GM19452 (cell line): ENCODE data around the gene FAM184B.
A peak's percentile ranks its signal among the peaks of the same experiment; 100 is the strongest.

Source experiments
- ATAC-seq: cut with Tn5 transposase; IDR thresholded peaks from one replicate; pipeline ENCODE4 v1.9.1; 2021; ENCODE audit not compliant: unreplicated experiment

Gene FAM184B

DNA sequence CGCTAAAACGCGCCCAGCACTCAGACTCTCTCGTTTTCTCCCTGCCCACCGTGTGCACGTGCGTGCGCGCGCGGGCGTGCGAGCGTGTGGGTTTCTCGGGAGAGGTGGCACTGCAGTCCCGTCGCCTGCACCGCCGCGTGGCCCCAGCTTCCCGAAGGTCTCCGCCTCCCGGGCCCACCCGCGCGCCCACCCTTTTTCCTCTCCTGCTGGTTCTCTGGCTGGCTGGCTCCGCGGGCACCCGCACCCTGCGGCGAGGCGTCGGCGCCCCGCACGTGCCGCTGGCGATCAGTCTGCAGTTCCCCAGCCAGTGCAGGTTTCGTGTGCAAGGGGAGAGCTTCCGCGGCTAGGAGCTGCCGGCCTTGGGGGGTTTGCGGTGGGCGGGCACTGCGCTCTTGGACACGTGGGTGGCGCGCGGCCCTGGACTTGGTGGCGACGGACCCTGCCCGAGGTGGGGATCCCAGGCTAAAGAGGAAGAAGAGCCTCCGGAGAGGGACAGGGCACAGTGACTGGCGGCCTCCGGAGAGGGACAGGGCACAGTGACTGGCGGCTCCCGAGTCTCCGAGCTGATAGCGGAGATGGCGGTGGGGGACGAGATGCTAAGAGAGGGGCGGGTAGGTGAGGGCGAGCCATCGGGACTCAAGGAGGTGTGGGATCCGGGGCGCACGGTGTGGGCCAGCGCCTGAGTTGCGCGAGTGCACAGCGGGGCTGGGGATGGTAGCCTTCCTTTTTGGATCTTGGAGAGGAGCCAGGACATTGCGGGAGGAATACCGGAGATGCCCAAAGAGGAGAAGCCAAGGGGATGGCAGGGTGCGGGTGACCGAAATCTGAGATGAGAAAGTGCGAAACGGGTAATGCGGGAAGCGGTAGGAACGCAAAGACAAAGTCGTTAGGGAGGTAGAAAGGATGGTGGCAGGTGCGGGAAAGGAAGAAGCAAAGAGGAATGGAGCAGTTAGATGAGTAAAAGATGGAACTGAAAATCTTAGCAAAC is at the start of gene FAM184B:
FAM184B (minus strand) TSS at position 322 of the 988 bp plus-strand sequence. CDS start 322 bp downstream, outside the sequence.
- ATAC-seq = no peak

DNA sequence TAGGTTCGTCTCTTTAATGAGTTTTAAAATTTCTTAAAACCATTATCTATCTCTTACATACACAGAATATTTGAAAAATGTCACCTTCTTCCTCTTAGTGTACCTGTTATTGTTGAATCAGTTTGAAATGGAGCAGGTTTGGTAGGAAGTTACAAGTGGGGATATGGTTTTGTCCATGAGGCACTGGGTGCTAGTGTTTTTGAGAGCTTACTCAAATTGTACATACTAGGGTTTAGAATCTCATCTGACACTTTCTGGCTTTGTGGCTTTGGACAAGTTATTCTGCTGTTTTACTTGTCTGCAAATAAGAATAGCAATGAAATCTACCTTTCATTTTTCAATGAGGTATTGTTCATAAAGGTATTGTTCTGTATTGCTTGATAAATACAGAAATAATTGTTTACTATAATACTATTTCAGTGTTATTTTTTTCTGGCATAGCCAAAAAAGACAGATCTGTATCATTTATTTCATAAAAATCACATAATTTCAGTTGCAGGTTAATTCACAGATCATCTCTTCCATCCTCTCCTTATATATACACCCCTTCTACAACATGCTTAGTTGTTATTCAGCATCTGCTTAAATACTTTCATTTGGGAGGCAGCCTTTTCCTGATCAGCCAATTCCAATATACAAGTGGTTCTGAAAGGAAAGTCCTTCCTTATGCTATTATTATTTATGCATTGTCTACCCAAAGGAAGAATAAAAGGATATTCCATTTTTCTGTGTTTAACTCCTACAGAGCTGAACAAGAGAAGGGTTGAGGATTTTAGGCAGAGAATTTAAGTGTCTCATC is 42.6 kb upstream of the FAM184B start:
- ATAC-seq = no peak

DNA sequence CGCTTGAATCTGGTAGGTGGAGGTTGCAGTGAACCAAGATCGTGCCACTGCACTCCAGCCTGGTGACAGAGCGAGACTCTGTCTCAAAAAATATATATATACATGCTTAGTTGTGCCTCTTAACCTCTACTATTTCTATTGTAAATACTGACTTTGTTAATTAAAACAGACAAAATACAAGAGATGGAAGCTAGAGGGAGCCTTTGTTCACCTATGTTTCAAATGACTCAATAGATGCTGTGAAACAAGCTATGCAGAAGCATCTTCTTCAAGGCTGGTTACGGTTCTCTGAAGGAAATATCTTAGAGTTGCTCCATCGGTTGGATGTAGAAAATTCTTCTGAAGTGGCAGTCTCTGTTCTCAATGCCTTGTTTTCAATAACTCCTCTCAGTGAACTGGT is 35.6 kb upstream of the FAM184B start:
- peak; percentile 75 for ATAC-seq

- no peak for ATAC-seq
These were observed 34.7 kb upstream of the FAM184B start for GRCh38 chr4:17816142-17816541.

GRCh38 chr4:17814140-17814539 is 32.7 kb upstream of the FAM184B start:
- ATAC-seq = no peak

GRCh38 chr4:17812801-17813200 is 31.4 kb upstream of the FAM184B start:
- no peak for ATAC-seq

GRCh38 chr4:17812125-17812524 is 30.7 kb upstream of the FAM184B start:
- ATAC-seq = no peak

DNA sequence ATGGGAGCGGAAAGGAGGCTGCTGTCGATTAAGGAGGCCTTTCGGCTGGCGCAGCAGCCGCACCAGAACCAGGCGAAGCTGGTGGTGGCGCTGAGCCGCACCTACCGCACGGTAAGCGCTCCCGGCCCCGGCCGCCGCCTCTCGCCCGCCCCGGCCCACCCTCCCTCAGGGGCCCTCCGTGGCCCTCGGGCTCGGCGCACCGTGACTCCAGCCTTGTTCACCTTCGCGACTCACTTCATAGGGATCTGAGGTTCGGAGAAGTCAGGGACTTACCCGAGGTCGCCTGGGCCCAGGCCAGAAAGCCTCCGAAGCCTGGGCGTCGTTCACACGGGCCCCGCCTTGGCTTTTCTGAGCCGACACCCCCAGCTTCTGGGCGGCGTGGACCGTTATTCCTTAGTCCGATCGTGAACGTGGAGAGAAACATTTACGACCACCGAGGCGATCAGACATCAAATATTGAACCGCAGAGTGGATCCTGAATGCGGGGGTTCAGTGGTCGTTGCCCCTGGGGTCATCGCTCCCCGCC is 29.7 kb upstream of the FAM184B start:
- peak; percentile 26 for ATAC-seq

GRCh38 chr4:17810260-17811077 is 29.0 kb upstream of the FAM184B start, which contains the start of the genes DCAF16 and NCAPG:
DCAF16 (minus strand) TSS chr4:17810757; CDS start chr4:17804141, 6,616 bp downstream.
NCAPG (plus strand) TSS chr4:17810979; CDS start chr4:17811078, 99 bp downstream.
- peak; percentile 85 for ATAC-seq

- ATAC-seq = no peak
These were observed 28.2 kb upstream of the FAM184B start for GRCh38 chr4:17809667-17810066.

DNA sequence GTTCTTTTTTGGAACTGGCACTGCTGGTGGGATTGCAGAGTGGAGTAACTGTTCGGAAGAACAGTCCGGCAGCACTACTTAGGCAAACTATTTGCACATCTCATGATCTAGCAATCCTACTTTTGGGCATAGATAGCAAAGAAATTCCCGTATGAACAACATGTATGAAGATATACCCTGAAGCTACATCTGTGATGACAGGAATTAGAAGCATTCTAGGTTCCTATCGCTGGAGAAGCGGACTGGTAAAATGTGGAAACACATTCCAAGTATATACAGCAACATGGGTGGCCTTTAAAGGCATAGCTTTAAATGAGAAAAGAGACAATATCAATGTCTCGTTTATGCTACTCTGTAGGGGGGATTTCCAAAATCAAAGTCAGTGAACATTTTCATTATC is 26.0 kb upstream of the FAM184B start:
- ATAC-seq = no peak

DNA sequence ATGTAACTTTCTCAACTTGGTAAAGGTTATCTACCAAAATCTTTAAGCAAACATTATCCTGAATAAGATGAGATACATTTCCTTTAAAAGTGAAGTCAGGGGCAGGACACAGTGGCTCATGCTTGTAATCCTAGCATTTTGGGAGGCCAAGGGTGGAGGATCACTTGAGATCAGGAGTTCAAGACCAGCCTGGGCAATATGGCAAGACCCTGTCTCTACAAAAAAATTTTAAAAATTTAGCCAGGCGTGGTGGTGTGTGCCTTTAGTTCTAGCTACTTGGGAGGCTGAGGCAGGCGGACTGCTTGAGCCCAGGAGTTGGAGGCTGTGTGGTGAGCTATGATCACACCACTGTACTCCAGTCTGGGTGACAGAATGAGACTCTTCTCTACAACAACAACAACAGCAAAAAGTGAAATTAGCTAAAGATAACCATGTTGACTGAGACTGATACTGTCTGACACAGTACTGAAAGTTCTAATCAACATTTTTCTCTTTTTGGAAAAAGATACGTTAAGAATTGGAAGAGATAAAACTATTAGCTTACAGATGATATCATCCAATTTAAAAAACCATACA is 24.2 kb upstream of the FAM184B start:
- ATAC-seq = no peak

GRCh38 chr4:17797808-17798207 is 16.4 kb upstream of the FAM184B start:
- no peak for ATAC-seq

DNA sequence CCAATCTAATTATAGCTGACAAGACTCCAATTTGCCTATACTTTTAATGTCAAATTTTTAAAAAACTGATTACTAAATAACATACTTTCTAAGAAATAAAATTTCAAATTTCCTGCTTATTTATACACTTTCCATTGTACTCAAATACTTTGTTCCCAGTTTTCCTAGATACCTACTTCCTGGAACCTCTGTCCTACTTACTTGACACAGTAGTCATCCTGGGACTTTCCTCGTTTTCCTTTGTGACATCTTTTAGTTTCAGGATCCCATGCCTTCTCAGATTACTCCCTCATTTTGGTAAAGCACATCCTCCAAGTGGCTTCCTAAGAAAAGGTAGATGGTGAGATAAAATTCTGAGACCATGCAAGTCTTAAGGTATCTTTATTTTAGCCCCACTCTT is 13.3 kb upstream of the FAM184B start:
- no peak for ATAC-seq

GRCh38 chr4:17788956-17789355 is 7.5 kb upstream of the FAM184B start:
- ATAC-seq = no peak

DNA sequence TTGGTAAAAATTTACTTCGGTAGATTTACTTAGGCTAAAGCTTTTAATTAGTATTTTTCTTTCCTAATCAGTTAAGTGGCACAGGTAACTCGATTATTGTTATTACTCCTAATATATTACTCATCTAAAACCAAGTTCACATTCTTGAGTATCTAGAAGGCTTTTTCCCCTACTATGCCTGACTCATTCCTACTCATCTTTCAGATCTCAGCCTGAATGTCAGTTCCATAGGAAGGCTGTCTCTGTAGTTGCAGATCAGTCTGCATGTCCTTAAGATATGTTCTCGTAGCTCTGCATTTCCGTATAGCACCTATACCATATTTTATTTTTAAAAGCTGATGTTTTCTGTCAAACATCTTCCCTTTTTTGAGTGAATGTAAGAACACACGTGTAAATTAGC is 5.9 kb upstream of the FAM184B start:
- ATAC-seq = no peak

DNA sequence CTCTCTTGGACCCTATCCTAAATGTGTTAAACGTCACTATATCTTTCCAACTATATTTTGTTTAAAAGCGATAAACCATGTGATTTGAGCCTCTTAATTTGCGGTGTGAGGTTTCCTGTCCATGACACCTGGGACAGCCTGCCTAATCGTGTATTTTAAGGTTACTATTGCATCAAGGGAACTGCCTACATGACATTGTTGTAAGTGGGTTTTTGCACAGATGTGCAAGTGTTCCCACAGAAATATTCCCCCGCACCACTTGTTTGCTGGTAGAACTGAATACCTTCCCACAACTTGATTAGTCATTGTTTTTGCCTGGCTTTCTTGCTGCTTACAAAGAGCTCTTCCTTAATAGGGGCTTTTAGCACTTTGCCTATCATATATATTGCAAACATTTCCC is 5.1 kb upstream of the FAM184B start:
- ATAC-seq = peak; percentile 53

- ATAC-seq = no peak
These were observed 4.4 kb upstream of the FAM184B start for GRCh38 chr4:17785858-17786257.

DNA sequence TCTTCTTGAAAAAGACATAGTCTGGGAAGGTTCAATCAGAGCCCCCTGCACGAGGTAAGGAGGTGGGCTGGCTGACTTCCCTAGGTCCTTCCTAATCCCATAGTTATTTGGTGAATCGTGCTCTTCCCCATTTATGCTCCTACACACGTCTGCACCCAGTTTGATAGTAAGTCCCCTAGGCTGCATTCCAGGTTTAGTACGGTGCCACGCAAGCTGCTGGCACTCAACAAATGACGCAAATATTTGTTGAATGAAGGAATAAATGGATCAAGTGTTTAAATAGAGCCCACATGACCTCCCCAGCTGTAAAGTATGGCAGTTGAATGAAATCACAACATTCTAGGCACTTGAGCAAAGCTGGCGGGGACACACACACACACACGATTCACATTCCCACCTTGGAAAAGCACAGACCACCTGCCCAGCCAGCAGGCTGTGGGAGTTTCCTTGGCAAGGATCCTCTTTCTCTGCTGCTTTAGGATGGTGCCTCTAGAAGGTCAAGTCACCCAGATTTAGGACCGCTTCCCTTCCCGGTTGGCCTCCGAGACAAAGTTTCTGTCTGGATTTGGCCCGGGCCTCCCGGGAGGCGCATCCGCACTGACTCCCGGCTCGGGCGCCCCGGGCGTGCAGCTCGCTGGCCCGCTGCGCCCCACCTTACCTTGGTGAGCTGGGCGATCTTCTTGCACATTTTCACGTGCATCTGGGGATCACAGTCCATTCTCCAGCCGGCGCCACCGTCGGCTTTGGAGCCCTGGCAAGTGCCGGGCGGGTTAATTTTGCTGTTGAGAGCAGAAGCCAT is 721 bp downstream of the FAM184B start:
- ATAC-seq = no peak
